HG03103 (cell line): ENCODE data around the gene FAM13B.
"Not testable (repeated sequence)": the region's sequence is repeated elsewhere in the genome, so short reads cannot be mapped to it uniquely, and the experiment has no call there.

Experiments used
- ATAC-seq: cut with Tn5 transposase; IDR thresholded peaks from one replicate; pipeline ENCODE4 v1.9.1; 2021; ENCODE audit warnings: low read depth; ENCODE audit not compliant: unreplicated experiment

The FAM13B gene

DNA sequence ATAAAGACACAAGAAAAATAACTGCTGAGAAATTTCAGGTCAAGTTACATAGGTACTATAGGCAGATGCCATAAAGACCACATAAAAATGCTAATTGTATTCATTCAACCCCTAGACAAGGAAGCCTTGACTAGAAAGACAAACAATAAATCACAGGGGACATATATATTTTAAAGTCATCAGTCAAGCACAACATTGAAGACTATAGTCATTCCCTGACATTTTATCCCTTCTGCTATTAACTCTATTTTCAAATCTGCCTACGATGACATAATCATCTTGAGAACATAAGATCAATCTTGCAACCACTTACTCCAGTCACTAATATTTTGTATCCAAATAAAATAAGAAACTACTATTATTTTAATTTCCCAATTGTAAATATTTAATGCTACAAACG lies 38.3 kb downstream of the FAM13B start:
- no peak for ATAC-seq

DNA sequence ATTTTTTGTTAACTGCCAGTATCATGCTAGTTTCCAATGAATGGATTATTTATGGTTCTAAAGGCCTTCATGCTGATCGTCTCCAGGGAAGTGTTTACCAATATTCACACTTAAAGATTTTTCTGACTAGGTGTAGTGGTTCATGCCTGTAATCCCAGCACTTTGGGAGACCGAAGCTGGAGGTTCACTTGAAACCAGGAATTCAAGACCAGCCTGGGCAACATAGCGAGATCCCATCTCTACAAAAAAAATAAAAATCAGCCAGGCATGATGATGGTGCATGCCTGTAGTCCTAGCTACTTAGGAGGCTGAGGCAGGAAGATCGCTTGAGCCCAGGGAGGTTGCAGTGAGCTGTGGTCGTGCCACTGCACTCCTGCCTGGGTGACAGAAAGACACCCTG lies 43.5 kb downstream of the FAM13B start:
- no peak for ATAC-seq

GRCh38 chr5:137975208-137975607 lies 57.7 kb downstream of the FAM13B start:
- no peak for ATAC-seq

DNA sequence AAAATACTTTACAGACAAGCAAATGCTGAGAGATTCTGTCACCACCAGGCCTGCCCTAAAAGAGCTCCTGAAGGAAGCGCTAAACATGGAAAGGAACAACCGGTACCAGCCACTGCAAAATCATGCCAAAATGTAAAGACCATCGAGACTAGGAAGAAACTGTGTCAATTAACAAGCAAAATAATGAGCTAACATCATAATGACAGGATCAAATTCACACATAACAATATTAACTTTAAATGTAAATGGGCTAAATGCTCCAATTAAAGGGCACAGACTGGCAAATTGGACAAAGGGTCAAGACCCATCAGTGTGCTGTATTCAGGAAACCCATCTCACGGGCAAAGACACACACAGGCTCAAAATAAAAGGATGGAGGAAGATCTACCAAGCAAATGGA lies 62.5 kb downstream of the FAM13B start:
- ATAC-seq = not testable (repeated sequence)

GRCh38 chr5:137960819-137961218 lies 72.1 kb downstream of the FAM13B start:
- ATAC-seq = no peak

GRCh38 chr5:137960141-137960540 lies 72.7 kb downstream of the FAM13B start:
- no peak for ATAC-seq

- no peak for ATAC-seq
These were observed 73.4 kb downstream of the FAM13B start for GRCh38 chr5:137959488-137959887.

GRCh38 chr5:137957948-137958347 lies 74.9 kb downstream of the FAM13B start:
- no peak for ATAC-seq

- ATAC-seq = no peak
These were observed 78.6 kb downstream of the FAM13B start for GRCh38 chr5:137954131-137954879.

GRCh38 chr5:137945825-137946224 lies 87.1 kb downstream of the FAM13B start:
- ATAC-seq = no peak

- not testable (repeated sequence) for ATAC-seq
These were observed 88.6 kb downstream of the FAM13B start for GRCh38 chr5:137944280-137944679.

DNA sequence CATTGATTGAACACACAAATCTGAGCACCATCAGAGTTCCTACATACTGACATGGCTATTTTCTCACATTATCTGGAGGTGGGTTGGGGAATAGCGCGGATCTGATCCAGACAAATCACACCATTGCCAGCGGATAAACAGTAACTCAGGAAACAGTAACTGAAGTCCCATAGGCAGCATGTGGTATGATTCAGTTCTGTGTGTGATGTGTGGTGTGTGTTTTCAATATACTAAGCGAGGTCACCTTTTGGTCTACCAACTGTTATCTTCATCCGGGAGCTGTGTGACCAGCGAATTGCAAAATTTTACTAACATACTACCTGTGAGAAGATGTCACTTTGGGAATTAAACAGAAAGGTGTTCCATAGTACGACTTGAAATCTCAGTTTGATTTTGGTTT lies 93.5 kb downstream of the FAM13B start:
- no peak for ATAC-seq

GRCh38 chr5:137938751-137939143 lies 94.1 kb downstream of the FAM13B start:
- no peak for ATAC-seq

DNA sequence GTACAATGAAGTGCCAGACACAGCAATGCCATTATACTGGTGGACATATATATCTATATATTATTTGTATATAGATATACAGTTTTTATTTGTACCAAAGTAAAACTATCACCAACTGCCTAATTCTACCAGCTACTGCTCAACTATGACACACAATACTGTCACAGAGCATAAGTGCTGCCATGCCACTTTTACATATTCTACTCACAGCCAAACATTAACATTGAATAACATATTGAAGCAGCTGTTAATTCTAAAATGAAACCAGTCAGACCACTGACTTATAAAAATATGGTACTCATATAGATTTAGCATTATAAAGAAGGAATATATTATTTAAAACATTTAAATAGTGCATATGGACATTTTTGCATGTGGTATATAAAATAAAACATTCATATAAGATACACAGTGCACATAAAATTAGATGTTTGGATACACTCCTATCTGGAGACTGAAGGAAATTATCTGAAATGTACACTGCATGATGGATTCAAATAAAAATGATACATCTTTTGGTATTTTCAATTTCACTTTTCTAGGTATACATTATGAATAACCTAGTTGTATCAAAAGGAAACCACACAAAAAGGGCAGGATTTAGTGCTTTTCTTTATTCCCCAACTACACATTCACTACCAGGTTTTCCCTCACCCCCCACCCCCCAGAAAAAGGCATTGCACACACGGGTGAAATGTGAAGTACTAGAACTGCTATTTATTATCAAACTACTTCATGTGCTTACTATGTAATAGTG lies 94.7 kb downstream of the FAM13B start:
- no peak for ATAC-seq

DNA sequence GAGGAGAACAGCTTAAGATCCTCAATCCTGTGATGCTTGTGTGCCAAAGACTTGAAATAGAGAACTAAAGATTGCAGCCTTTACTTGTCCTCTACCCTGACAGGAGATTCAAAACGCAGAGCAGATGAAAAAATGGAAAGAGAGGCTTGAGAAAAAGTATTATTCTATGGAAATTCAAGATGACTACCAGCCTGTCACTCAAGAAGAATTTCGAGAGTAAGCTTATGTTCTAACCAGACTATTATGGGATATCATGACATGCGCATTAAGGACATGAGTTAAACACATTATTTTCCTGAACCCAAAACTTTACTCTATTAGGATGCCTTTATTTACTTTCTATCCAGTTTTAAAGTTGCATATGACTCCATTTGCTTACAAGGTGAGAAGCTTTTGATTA lies 97.2 kb downstream of the FAM13B start:
- ATAC-seq = no peak

DNA sequence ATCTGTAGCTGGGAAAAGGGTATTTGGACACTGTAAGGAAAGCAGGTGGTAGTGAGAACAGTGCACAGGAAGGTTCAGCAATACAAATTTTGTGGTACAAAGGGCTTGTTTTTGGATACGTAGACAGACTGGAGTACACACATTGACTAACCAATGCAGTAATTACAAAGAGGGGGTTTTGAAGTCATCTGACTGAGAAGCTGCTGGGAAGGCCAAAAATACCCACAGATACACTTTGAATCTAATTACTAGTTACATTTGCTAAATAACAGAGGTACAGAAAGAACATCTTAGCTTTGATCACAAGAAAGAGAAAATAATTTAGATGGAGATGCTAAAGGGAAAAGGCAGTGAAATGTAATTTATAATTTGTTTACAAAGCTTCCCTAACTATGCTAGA lies 97.7 kb downstream of the FAM13B start:
- ATAC-seq = no peak

GRCh38 chr5:137933491-137933911 lies 99.4 kb downstream of the FAM13B start:
- ATAC-seq = no peak

GRCh38 chr5:137932800-137933199 lies 100.1 kb downstream of the FAM13B start:
- ATAC-seq = no peak

DNA sequence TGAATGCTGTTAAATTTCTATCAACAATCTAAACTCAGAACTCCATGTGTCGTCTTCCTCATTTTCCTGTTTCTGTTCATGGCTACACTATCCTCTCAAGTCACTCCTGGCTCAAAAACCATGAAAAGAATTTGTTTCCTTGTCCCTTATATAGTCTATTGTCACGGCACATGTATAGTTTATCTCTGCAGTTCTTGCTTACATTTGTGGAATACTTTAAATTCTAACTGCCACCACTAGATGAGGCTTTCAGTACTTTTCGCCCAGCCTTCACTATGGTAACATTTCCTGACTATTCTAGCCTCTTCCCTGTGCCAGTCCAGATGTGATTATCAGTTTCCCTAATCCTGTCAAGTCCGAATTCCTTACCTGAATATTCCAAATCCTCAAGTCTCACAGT lies 109.0 kb downstream of the FAM13B start:
- no peak for ATAC-seq

- no peak for ATAC-seq
These were observed 110.9 kb downstream of the FAM13B start for GRCh38 chr5:137921931-137922330.

DNA sequence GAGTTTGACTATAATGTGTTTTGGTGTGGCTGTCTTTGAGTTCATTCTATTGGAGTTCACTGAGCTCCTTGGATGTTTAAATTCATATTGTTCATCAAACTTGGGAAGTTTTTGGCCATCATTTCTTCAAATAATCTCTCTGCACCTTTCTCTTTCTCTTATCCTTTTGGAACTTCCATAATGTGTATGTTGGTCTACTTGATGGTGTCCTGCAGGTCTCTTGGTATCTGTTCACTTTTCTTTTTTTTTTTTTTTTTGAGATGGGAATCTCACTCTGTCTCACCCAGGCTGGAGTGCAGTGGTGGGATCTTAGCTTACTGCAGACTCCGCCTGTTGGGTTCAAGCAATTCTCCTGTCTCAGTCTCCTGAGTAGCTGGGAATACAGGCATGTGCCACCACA lies 116.0 kb downstream of the FAM13B start:
- ATAC-seq = no peak

- ATAC-seq = no peak
These were observed 118.1 kb downstream of the FAM13B start for GRCh38 chr5:137914758-137915157.
